Activated naive CD4-positive, alpha-beta T cell treated with anti-CD3 and anti-CD28 coated beads for 36 hours (primary cell): Measurements from ENCODE around the gene SUN3. TPM values are rescaled to one million over a fixed set of nuclear protein-coding genes. Genes with fewer than 3 reads are reported as not detected.
A peak's percentile ranks its signal among the peaks of the same experiment; 100 is the strongest.
"Not testable (repeated sequence)": the region's sequence is repeated elsewhere in the genome, so short reads cannot be mapped to it uniquely, and the experiment has no call there.

ENCODE experiments used
- CTCF ChIA-PET: fragments of 350-600 bp; sonication (Branson Sonifier 250); formaldehyde crosslinking; loops from one replicate; lab custom pipeline; 2021; ENCODE audit warnings: antibody characterized with exemption; lab: Charles Lee
- DNase-seq: peaks from one replicate; pipeline ENCODE4 v3.0.0-alpha.2; 2020
- H3K27ac Mint-ChIP-seq: one replicate; pipeline ENCODE4 v1.8.0; 2021; ENCODE audit warnings: mild to moderate bottlenecking, mixed read lengths
- H3K27me3 Mint-ChIP-seq: one replicate; pipeline ENCODE4 v1.8.0; 2021; ENCODE audit warnings: low read depth, mixed read lengths
- H3K36me3 Mint-ChIP-seq: one replicate; pipeline ENCODE4 v1.8.0; 2021; ENCODE audit warnings: low read depth, mixed read lengths
- H3K4me1 Mint-ChIP-seq: one replicate; pipeline ENCODE4 v1.8.0; 2021; ENCODE audit warnings: low read depth, mixed read lengths
- H3K4me3 Mint-ChIP-seq: one replicate; pipeline ENCODE4 v1.8.0; 2021; ENCODE audit warnings: mild to moderate bottlenecking, moderate library complexity, mixed read lengths
- H3K9me3 Mint-ChIP-seq: one replicate; pipeline ENCODE4 v1.8.0; 2021; ENCODE audit warnings: mixed read lengths
- intact Hi-C: fragments of 100-400 bp; cut with micrococcal nuclease; formaldehyde crosslinking; loops from one replicate; pipeline ENCODE4 v1.15.1; 2023
- total RNA-seq, 2 experiments: library from RNA; stranded (reverse); gene quantifications; one replicate each; pipeline ENCODE4 v1.2.3, GENCODE V29; 2021

The SUN3 gene
- total RNA-seq, 2 experiments from 2014 or later, result not detected

DNA sequence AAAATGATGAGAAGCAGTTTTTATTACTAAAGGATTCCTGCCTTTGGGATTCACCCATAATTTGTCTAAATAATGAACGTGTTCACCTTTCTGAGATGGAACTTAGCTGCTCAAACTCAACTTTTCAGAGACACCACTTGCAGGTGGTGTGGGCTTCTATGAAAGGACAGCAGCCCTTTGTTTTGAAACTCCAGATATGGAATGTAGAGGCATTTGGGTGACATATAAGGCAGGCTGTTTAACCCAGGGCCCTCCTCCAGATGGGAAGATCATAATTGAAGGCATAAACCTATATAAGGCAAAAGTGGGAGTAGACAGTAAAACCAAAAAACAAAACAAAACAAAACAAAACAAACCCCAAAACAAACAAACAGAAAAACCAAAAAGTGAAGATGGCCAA, 37.6 kb downstream of the SUN3 start:
- H3K27me3 Mint-ChIP-seq, result no peaks in the 10 kb centered on the region
- CTCF ChIA-PET, result interaction anchor here (0.8 to 6.3 kb wide), 16 partner anchors 8 to 155 kb away, joined by 3 to 101 read pairs (median 8); partner anchors contain the start of gene UPP1

GRCh38 chr7:47990592-47990991, 38.3 kb downstream of the SUN3 start:
- H3K4me1 Mint-ChIP-seq, result peaks cover 16% of the 10 kb centered on the region
- H3K36me3 Mint-ChIP-seq, result no peaks in the 10 kb centered on the region
- H3K9me3 Mint-ChIP-seq, result no peaks in the 10 kb centered on the region
- no peaks in the 10 kb centered on the region for H3K27me3 Mint-ChIP-seq
- no peak overlapping the region for H3K27ac Mint-ChIP-seq
- CTCF ChIA-PET, result interaction anchor here (1.6 to 6.3 kb wide), 7 partner anchors 10 to 118 kb away, joined by 6 to 101 read pairs (median 10); partner anchors contain the start of gene UPP1
- no peak for DNase-seq
- H3K4me3 Mint-ChIP-seq, result no peak overlapping the region
- intact Hi-C loops, result loop anchor here (5.0 kb wide), 1 partner anchor 307 kb away; no protein-coding TSS in a partner anchor

More for the DNA sequence above, 37.6 kb downstream of the SUN3 start:
- peak overlapping the region; percentile 93 for H3K27ac Mint-ChIP-seq
- no peaks in the 10 kb centered on the region for H3K36me3 Mint-ChIP-seq
- intact Hi-C loops, result loop anchor here (1.0 to 5.0 kb wide), 8 partner anchors 12 to 306 kb away; partner anchors contain the start of genes C7orf57 and HUS1
- peaks cover 16% of the 10 kb centered on the region for H3K4me1 Mint-ChIP-seq
- peak overlapping the region; percentile 92 for H3K4me3 Mint-ChIP-seq
- DNase-seq, result no peak
- H3K9me3 Mint-ChIP-seq, result no peaks in the 10 kb centered on the region

- intact Hi-C loops, result loop anchor here (5.0 kb wide), 1 partner anchor 307 kb away; no protein-coding TSS in a partner anchor
- not testable (repeated sequence) for H3K36me3 Mint-ChIP-seq, H3K27me3 Mint-ChIP-seq, H3K4me3 Mint-ChIP-seq, H3K9me3 Mint-ChIP-seq, H3K27ac Mint-ChIP-seq, DNase-seq
- CTCF ChIA-PET, result interaction anchor here (0.6 to 6.3 kb wide), 5 partner anchors 95 to 163 kb away, joined by 3 to 101 read pairs (median 7); no protein-coding TSS in a partner anchor
- peaks cover 16% of the 10 kb centered on the region for H3K4me1 Mint-ChIP-seq
Measured at GRCh38 chr7:47989607-47990400, 39.1 kb downstream of the SUN3 start.

GRCh38 chr7:47988496-47989386, 40.2 kb downstream of the SUN3 start:
- Mint-ChIP-seq H3K27me3 (no peaks in the 10 kb centered on the region), H3K36me3 (no peaks in the 10 kb centered on the region), H3K27ac (no peak overlapping the region), H3K4me1 (peaks cover 16% of the 10 kb centered on the region), H3K9me3 (no peaks in the 10 kb centered on the region), H3K4me3 (no peak overlapping the region)
- intact Hi-C loops, result no loop called here
- no peak for DNase-seq
- CTCF ChIA-PET, result interaction anchor here (0.6 to 6.3 kb wide), 11 partner anchors 12 to 417 kb away, joined by 3 to 101 read pairs (median 3); no protein-coding TSS in a partner anchor

- H3K4me3 Mint-ChIP-seq, result no peak overlapping the region
- intact Hi-C loops, result no loop called here
- no peaks in the 10 kb centered on the region for H3K27me3 Mint-ChIP-seq
- H3K9me3 Mint-ChIP-seq, result no peaks in the 10 kb centered on the region
- no peak overlapping the region for H3K27ac Mint-ChIP-seq
- H3K4me1 Mint-ChIP-seq, result peaks cover 14% of the 10 kb centered on the region
- CTCF ChIA-PET, result interaction anchor here (0.6 to 1.6 kb wide), 5 partner anchors 9 to 120 kb away, joined by 3 to 8 read pairs (median 3); no protein-coding TSS in a partner anchor
- no peak for DNase-seq
- H3K36me3 Mint-ChIP-seq, result peaks cover 10% of the 10 kb centered on the region
Measured at GRCh38 chr7:47982610-47983009, 46.3 kb downstream of the SUN3 start.

- peaks cover 22% of the 10 kb centered on the region for H3K4me1 Mint-ChIP-seq
- H3K4me3 Mint-ChIP-seq, H3K27me3 Mint-ChIP-seq, H3K27ac Mint-ChIP-seq, intact Hi-C loops, H3K9me3 Mint-ChIP-seq, DNase-seq: not testable (repeated sequence)
- CTCF ChIA-PET, result interaction anchor here (1.1 kb wide), 1 partner anchor 130 kb away, joined by 3 read pairs; no protein-coding TSS in a partner anchor
- H3K36me3 Mint-ChIP-seq, result peaks cover 21% of the 10 kb centered on the region
Measured at GRCh38 chr7:47980648-47981047, 48.3 kb downstream of the SUN3 start.

- no peak for DNase-seq
- H3K27ac Mint-ChIP-seq, result peak overlapping the region; percentile 94
- H3K36me3 Mint-ChIP-seq, result peaks cover 23% of the 10 kb centered on the region
- CTCF ChIA-PET, result interaction anchor here (0.8 to 1.1 kb wide), 3 partner anchors 12 to 659 kb away, joined by 3 read pairs; no protein-coding TSS in a partner anchor
- peaks cover 23% of the 10 kb centered on the region for H3K4me1 Mint-ChIP-seq
- H3K27me3 Mint-ChIP-seq, result no peaks in the 10 kb centered on the region
- intact Hi-C loops, result loop anchor here (1.0 kb wide), 3 partner anchors 11 to 117 kb away; partner anchors contain the start of gene UPP1
- peak overlapping the region; percentile 90 for H3K4me3 Mint-ChIP-seq
- H3K9me3 Mint-ChIP-seq, result no peaks in the 10 kb centered on the region
Measured at GRCh38 chr7:47979832-47980181, 49.1 kb downstream of the SUN3 start.

GRCh38 chr7:47979145-47979831, 49.6 kb downstream of the SUN3 start, which contains the start of gene HUS1:
TSS of gene HUS1 (minus strand) at chr7:47979615. CDS start at chr7:47979519, 96 bp downstream.
- intact Hi-C loops, result loop anchor here (1.0 kb wide), 3 partner anchors 12 to 118 kb away; partner anchors contain the start of gene UPP1
- Mint-ChIP-seq H3K9me3 (no peaks in the 10 kb centered on the region), H3K27ac (peak within 1 kb of the TSS; percentile 94), H3K27me3 (no peaks in the 10 kb centered on the region), H3K36me3 (peaks cover 27% of the 10 kb centered on the region), H3K4me3 (peak within 1 kb of the TSS; percentile 90), H3K4me1 (peaks cover 28% of the 10 kb centered on the region)
- CTCF ChIA-PET, result interaction anchor here (0.8 to 1.7 kb wide), 5 partner anchors 12 to 659 kb away, joined by 3 to 8 read pairs (median 3); no protein-coding TSS in a partner anchor
- DNase-seq, result peak; percentile 94

DNA sequence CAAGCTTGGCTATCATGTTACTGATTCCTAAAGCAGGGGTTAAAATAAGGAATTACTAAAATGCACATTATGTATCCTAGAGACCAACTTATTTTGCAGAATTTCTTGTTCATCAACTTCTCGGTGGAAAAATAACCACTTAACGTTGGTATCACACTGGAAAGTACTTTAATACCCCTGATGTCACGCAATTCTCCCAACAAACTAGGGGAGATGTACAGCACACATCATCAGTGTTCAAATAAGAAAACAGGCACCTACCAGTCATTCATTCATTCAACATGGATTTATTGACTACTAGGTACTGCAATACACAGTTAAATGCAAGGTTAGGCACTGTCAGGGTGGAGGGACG, 50.1 kb downstream of the SUN3 start:
- Mint-ChIP-seq H3K4me1 (peaks cover 33% of the 10 kb centered on the region), H3K36me3 (peaks cover 32% of the 10 kb centered on the region), H3K4me3 (peak overlapping the region; percentile 90), H3K9me3 (no peaks in the 10 kb centered on the region), H3K27me3 (no peaks in the 10 kb centered on the region), H3K27ac (peak overlapping the region; percentile 94)
- intact Hi-C loops, result loop anchor here (1.0 kb wide), 3 partner anchors 13 to 119 kb away; partner anchors contain the start of gene UPP1
- CTCF ChIA-PET, result interaction anchor here (0.6 to 1.9 kb wide), 7 partner anchors 10 to 148 kb away, joined by 3 to 8 read pairs (median 4); no protein-coding TSS in a partner anchor
- no peak for DNase-seq

DNA sequence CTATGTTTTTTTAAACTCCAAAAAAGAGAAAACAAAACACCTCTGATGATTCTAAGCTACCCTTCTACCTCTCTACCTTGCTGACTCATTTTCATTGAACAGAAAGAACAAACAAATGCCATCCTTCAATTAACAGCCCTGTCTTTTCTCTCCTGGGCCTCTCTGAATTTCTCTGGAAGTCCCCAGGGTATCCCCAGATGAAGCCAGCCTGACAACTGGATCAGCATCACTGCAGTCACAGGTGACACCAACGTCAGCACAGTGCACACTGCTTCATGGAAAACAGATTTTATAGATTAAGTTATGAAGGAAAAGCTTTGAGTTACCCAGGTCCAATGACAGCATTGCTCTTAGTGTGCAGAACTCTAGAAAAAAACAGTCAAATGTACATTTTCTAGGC, 55.2 kb downstream of the SUN3 start:
- H3K36me3 Mint-ChIP-seq, result peaks cover 64% of the 10 kb centered on the region
- intact Hi-C loops, result no loop called here

GRCh38 chr7:47970761-47971160, 58.1 kb downstream of the SUN3 start:
- Mint-ChIP-seq H3K4me1 (peaks cover 45% of the 10 kb centered on the region), H3K36me3 (peaks cover 63% of the 10 kb centered on the region), H3K9me3 (no peaks in the 10 kb centered on the region), H3K27me3 (no peaks in the 10 kb centered on the region), H3K27ac (peak overlapping the region; percentile 60), H3K4me3 (no peak overlapping the region)
- intact Hi-C loops, result no loop called here
- CTCF ChIA-PET, result interaction anchor here (1.0 kb wide), 2 partner anchors 19 to 26 kb away, joined by 3 read pairs; no protein-coding TSS in a partner anchor
- DNase-seq, result no peak

More for the DNA sequence above, 55.2 kb downstream of the SUN3 start:
- no peak overlapping the region for H3K4me3 Mint-ChIP-seq
- peak overlapping the region; percentile 84 for H3K27ac Mint-ChIP-seq
- CTCF ChIA-PET, result interaction anchor here (0.7 to 1.2 kb wide), 2 partner anchors 137 to 181 kb away, joined by 3 to 5 read pairs; no protein-coding TSS in a partner anchor
- H3K4me1 Mint-ChIP-seq, result peaks cover 61% of the 10 kb centered on the region
- DNase-seq, result peak; percentile 60
- H3K9me3 Mint-ChIP-seq, result no peaks in the 10 kb centered on the region
- H3K27me3 Mint-ChIP-seq, result no peaks in the 10 kb centered on the region
